RKO (cell line): ENCODE data around the gene UNC5CL.
A peak's percentile ranks its signal among the peaks of the same experiment; 100 is the strongest.

Source experiments
- DNase-seq: peaks from one replicate; pipeline ENCODE4 v3.0.0-alpha.2; 2016; ENCODE audit warnings: low spot score

The UNC5CL gene, protein sequence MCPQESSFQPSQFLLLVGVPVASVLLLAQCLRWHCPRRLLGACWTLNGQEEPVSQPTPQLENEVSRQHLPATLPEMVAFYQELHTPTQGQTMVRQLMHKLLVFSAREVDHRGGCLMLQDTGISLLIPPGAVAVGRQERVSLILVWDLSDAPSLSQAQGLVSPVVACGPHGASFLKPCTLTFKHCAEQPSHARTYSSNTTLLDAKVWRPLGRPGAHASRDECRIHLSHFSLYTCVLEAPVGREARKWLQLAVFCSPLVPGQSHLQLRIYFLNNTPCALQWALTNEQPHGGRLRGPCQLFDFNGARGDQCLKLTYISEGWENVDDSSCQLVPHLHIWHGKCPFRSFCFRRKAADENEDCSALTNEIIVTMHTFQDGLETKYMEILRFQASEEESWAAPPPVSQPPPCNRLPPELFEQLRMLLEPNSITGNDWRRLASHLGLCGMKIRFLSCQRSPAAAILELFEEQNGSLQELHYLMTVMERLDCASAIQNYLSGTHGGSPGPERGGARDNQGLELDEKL

DNA sequence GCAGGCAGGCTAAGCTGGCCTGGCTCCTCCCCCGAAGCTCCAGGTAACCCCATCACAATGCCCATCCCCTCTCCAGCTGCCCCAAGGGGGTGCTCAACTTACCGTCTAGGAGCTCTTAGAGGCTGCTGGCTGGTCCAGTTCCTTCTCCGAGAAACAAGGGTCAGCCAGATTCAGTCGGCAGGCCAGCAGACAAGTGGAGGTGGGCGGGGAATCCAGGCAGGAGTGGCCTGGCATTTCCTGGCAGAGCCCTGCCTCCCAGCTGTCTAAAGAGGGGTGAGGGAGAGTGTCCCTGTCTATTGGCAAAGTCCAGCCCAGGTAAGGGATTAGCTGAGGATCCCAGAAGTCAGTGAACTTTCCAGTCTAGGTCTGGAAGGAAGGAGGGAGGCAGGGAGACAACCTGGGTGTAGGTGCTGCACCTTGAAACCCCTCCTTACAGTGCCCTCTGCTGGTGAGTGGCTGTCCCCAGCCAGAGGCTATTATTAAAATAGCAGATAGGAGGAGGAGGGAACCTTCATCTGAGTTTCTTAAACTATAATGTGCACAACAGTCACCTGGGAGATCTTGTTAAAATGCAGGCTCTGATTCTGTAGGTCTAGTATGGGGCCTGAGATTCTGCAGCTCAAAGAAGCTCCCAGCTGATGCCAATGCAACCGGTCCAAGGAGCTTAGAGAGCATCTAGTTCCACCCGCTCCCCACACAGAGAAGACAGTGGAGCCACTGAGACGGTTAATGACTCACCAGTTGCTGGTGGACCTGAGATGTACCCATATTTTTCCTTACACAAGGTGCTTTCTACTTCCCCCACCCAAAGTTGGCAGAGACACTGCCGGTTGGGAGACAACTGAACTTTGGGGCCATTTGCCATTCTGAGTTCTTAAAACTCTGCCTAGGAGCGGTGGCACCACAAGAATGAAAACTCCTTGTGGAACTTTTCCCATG, at the start of gene UNC5CL:
TSS of gene UNC5CL (minus strand) at position 162 of the 939 bp plus-strand sequence. CDS start 4,147 bp downstream, outside the sequence.
- no peak for DNase-seq

DNA sequence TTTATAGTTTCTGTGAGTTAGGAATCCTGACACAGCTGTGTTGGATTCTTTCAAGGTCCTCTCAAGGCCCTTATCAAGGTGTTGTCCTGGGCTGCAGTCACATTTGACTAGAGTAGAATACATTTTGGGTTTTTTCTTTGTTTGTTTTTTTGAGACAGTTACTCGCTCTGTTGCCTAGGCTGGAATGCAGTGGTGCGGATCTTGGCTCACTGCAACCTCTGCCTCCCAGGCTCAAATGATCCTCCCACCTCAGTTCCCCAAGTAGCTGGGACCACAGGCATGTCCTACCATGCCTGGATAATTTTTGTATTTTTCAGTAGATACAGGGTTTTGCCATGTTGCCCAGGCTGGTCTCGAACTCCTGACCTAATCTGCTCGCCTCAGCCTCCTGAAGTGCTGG, 49.4 kb upstream of the UNC5CL start:
- DNase-seq = no peak

- DNase-seq = no peak
These were observed 46.2 kb upstream of the UNC5CL start for GRCh38 chr6:41085182-41085581.

GRCh38 chr6:41083072-41083471, 44.1 kb upstream of the UNC5CL start:
- DNase-seq = no peak

- DNase-seq = no peak
These were observed 41.6 kb upstream of the UNC5CL start for GRCh38 chr6:41080621-41081020.

DNA sequence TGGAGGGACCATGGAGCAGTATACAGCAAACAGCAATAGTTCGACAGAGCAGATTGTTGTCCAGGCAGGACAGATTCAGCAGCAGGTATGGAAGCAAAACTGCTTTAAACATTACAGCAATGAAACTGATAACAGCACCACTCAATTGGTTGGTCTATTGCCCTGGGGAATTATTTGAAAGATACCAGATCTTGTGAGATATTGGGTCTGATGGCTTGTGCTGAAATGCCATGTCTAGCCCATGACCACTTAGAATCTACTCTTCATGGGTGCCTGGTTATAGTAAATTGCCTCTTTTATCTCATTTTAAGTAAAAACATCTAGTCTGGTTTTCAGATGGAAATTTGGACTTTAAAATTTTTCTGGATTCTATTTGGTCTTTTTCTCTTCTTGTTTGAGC, 40.1 kb upstream of the UNC5CL start:
- DNase-seq = no peak

GRCh38 chr6:41078101-41078500, 39.1 kb upstream of the UNC5CL start:
- DNase-seq = no peak

DNA sequence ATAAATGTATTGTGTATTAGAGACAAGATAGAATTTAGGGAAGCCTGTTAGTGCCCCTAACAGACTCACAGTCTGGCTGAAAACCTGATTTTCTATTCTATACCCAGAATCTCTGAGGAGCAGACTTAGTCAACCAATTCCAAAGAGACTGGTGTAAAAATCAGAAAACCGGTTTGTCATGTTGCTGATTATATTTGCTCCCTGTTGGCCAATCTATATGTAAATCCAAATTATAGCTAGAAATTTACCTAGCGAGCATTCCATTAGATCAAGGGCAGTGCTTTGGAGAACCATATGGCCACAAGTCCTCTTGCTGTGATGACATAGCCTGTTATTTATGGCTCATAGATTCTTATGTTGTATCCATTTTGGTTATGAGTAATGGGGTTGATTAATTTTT, 38.5 kb upstream of the UNC5CL start:
- DNase-seq = no peak

DNA sequence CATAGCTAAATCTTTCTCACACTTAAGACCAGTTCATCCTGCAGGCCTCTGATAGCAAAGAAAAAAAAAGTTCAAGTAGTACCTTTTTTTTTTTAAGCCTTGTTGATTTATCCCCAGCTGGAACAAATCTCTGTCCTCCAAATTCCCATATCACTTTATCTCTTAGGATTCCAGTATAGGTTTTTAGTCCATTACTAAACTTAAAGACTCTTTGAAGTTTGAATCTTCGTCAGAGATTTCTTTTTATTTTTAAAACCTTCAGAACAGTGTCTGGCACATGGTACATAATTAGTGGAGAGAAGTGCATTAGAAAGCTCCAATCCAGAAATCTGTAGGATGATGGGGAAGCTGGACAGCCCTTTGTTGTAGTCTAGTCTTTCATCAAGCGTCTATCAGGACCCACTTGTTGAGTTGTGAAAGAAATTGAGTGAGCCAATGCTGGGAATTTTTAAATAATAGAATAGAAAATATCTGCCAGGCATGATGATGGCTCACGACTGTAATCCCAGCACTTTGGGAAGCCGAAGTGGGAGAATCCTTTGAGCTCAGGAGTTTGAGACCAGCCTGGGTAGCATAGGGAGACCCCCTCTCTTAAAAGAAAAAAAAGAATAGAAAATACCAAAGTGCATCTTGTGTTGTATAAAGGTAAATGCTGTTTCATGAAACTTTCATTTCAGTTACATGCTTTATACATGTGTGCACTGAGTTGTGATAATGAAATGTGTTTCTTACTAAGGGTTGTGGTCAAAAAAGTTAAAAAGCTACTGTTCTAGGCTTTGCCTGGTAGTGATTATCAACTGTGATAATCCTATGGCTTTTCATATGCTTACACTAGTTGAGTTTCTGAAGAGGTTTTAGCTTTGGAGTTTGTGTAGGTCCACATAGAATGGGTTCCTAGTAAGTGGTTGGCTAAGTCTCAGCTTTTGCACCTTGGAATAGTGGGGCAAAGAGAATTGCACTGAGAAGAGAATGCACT, 36.9 kb upstream of the UNC5CL start:
- no peak for DNase-seq

DNA sequence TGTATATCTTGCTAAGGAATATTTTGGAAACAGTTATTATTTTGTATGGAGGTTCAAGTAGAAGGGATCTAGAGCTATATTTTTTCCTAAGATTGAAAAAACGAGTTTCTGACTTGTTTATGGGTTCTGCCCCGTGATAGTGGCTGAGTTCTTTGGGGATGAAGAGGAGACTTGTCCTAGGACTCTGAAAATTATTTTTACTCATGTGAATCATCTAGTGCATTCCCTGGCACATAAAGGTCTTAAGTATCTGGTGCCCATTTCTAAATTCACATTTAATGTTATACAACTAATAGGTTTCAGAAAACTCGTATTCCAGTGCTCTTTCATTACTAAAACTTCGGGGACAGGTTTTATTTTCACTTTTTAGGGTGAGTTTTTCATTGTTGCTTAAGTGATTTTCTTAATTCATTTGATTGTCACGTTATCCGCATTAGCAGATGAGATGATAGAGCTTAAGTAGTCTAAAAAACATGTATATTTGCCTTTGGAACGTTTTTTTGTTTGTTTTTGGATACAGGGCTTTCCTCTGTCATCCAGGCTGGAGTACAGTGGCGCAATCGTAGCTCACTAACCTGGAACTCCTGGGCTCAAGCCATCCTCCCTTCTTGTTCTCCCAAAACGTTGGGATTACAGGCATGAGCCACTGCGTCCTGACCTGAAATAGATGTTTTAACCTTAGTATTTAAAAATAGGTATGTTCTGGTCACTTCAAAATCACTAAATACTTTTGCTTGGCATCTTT, 35.8 kb upstream of the UNC5CL start:
- peak; percentile 45 for DNase-seq

DNA sequence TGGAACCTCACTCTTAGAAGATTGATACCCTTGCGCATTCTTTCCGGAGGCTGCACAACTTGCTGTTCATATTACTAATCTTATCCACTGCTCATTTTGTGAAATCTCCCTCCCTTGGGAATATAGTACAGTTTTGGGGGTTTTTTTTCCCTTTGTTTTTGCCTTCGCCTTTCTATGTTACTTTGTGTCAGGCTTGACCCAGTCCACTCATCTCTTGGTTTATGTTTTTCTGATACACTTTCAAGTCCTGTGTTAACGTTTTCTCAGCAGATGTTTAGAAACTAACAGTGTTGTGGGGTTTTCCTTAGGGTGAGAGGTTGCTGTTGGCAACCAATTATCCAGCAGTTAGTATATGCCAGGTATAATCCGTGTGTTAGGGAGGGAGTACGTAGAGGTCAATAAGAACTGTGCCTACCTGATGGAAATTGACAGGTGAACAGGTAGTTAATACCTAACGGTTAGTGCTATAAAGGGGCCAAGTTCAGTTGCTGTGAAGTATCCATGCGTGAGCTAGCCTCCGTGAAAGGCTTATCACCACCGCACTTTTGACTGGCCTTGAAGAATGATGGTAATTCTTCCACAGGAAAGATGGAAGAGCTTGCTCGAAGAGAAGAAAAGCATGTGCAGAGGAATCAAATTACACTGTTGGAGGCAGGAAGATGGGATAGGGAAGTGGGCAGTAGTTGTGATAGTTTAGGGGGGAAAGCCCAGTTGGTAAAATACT, 35.1 kb upstream of the UNC5CL start:
- peak; percentile 47 for DNase-seq

DNA sequence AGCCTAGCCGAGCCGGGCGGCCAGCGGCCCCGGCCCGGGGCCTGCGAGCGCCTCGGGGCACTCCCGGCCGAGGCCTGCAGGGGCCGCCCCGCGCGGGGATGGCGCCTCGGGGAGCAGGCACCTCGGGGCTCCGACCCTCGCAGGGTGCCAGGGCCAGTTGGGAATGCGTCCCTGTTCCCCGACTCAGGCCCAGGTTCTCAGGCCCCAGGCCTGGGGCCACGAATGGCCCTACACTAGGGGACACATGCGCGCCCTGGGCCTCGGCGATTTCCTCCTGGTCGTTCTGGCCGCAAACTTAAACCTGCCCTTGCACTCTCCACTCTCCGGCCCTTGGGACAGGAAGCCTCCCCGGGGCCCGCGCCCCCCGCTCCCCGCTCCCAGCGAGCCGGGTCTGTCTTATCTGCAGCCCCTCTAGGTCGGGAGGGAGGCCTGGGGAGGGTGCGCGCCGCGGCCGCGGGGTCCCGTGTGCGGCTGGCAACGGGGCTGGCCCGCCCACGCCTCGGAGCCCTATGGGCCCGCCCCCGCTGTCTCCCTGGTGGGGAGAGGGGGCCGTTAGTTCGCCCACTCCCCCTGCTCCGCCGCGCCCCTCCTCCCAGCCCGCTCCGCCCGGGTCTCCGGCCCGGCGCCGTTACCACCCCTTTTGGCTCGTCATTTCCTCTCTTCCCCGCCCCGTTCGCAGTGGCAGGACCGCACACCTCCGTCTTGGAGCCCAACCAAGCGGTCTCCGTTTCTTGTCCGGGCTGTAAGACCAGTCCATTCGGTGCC, 34.4 kb upstream of the UNC5CL start:
- peak; percentile 80 for DNase-seq

GRCh38 chr6:41072836-41073202, 33.8 kb upstream of the UNC5CL start, which contains the start of gene NFYA:
Gene NFYA (plus strand): TSS chr6:41072974. CDS start chr6:41079090, 6,116 bp downstream.
- peak; percentile 97 for DNase-seq

DNA sequence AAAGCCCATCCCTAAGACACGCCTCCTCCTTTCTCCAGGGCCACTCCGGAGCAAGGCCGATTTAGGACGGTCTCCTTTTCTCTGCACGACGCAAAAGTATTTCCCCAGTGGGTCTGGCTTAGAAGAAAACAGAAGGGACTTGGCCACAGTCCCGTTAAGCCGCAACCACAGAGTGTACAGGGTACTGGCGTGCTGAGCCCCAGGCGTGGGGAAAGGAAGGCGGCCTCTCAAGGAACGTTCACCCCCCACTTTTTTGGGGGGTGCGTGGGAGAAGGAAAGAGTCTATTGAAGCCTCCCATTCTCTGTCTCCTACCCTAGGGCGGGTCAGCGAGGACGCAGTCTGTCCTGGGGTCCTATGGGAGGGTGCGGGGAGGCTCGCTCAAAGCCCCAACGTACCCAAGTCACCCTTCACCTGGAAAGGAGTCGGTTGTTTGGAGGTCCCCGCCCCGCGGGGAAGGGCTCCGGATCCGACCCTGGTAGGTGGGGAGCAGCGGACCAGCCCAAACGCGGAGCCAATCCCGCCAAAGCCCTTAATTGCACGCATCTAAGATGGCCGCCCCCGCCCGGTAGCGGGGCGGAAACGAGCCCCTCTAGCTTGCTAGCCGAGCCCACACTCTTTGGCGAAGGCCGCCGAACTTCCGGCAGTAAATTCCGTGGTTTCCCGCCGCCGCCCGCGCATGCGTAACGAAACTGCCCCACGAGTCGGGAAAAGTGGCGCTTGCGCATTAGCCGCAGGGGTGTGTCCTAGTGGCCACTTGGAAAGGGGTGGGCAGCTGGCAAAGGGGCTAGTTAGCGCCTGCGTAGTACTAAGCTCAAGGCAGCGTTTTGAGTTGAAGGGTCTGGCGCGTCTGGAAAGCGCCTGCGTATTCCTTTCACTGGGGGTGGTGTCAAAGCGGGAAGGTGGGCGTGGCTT, 33.2 kb upstream of the UNC5CL start, which contains the start of gene OARD1:
TSS of gene OARD1 (minus strand) at position 434 of the 913 bp plus-strand sequence. CDS start 722 bp downstream, outside the sequence.
- peak; percentile 99 for DNase-seq

- DNase-seq = no peak
These were observed 32.5 kb upstream of the UNC5CL start for GRCh38 chr6:41071501-41071922.

DNA sequence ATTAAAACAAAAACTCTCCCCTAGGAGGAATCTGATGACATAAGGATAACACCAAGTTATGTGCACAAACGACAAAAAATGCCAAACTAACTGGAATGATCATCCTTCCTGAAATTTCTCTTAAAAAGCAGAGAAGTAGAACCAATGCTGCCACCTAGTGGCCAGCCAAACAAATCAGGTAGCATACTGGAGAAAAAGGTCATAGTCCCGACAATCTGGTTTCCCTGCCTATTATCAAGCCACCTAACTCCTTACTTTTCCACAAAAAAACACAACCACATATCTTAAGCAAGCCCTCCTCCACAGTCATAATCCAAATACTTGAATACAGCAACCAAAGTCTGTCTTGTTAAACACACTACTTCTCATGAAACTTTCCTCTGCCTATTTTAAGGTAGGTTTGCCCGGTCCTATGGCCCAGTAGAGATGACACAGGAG, 27.9 kb upstream of the UNC5CL start:
- DNase-seq = peak; percentile 84

DNA sequence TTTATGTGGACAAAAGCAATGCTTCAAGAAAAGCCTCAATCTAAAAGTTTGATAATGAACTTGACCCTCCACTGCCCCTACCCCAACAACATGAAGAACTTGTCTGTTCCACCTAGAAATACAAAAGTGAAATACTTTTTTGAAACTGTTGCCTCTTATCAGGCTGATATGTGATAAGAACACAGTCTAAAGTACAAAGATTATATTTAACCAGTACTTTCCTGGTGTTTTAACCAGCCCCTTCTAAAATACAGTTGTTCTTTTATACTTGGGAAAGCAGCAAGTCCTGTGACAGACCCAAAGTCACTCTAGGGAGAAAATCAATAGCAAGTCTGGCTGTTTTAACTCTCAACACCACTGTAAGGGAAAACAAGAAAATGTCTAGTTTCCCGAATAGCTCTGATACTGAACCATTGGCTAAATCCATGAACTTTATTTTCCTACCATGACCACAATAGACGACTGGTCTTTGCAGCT, 26.6 kb upstream of the UNC5CL start:
- no peak for DNase-seq

DNA sequence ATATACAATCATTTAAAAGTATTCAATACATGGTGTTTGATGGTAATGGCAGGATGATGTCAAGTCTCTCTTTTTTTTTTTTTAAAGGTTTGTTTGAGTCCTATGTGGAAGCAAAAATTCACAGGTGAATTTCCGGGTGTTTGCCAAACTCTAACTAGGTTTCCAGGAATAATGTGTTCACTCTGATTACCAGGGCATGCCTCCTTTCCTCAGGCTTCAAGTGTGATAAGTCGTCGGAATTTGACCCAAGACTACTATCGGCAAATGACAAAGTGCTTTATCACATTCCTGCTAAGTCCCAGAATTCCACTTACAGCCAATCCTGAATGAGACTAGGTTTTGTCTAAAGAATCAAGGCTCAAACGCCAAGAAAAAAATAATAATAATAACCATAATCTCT, 25.8 kb upstream of the UNC5CL start:
- DNase-seq = no peak
